Testis (tissue), 3 donors: ENCODE measurements around the gene SMU1. TPM values are rescaled to one million over a fixed set of nuclear protein-coding genes. Genes with fewer than 3 reads are reported as not detected.

Source experiments
- DNase-seq: peaks from one replicate; pipeline ENCODE4 v3.0.0-alpha.2; 2019
- H3K27ac ChIP-seq, 2 donors: fragments of 200-600 bp; sonication (generic); one replicate each; pipeline ENCODE4 v1.5.1; 2019
- H3K27me3 ChIP-seq: fragments of 200-600 bp; sonication (generic); one replicate; pipeline ENCODE4 v1.5.1; 2019
- H3K36me3 ChIP-seq: fragments of 200-600 bp; sonication (generic); one replicate; pipeline ENCODE4 v1.5.1; 2017; ENCODE audit warnings: low read depth; ENCODE audit errors: missing control alignments
- H3K4me1 ChIP-seq: fragments of 200-600 bp; sonication (generic); one replicate; pipeline ENCODE4 v1.5.1; 2019
- H3K4me3 ChIP-seq, 2 donors: fragments of 200-600 bp; sonication (generic); one replicate each; pipeline ENCODE4 v1.5.1; 2017 to 2019
- H3K9me3 ChIP-seq: fragments of 200-600 bp; sonication (generic); one replicate; pipeline ENCODE4 v1.5.1; 2017
- CTCF ChIP-seq, 3 experiments: fragments of 450-650 bp in 2 of 3; fragments of 200-600 bp in 1 of 3; sonication (generic) in 1 of 3; IDR thresholded peaks; one replicate each; pipeline ENCODE4 v1.5.1; 2016 to 2019; ENCODE audit warnings: antibody characterized with exemption in 3 of 3, mild to moderate bottlenecking in 2 of 3, moderate library complexity in 1 of 3
- POLR2A ChIP-seq: fragments of 450-650 bp; IDR thresholded peaks from one replicate; pipeline ENCODE4 v1.6.1; 2017; ENCODE audit warnings: antibody characterized with exemption, mild to moderate bottlenecking, moderate library complexity
- WGBS, 2 donors: methylation state at CpG; one replicate each; pipeline ENCODE4 v1.1.5; 2018; 5-methylcytosine and 5-hydroxymethylcytosine counted together
- intact Hi-C: fragments of 100-400 bp; cut with DNase I; formaldehyde crosslinking; loops from one replicate; pipeline ENCODE4 v1.15.1; 2023; ENCODE audit warnings: low total_unique reads
- polyA plus RNA-seq: library from polyadenylated mRNA; stranded (reverse); fragments of 350-450 nt; fragmentation: Illumina TruSeq; extraction: RNeasy Lipid Tissue Mini Kit (QIAGEN cat#74804); gene quantifications from one replicate; pipeline ENCODE4 v1.2.3, GENCODE V29; 2014; ENCODE audit warnings: low read depth, low replicate concordance; ENCODE audit not compliant: insufficient read depth
- total RNA-seq, 2 donors: library from RNA; depleted of rRNA; stranded (reverse); fragments of >200 nt; gene quantifications; one replicate each; pipeline ENCODE4 v1.2.3, GENCODE V29; 2016

SMU1 gene
- total and polyA plus RNA-seq, 3 donors from 2014 or later: 16.2 to 17.1 (median 16.3) TPM

GRCh38 chr9:33024126-33024965 is 52.1 kb downstream of the SMU1 start:
- no peaks in the 10 kb centered on the region for H3K27me3 ChIP-seq
- intact Hi-C loops: no loop called here
- H3K36me3 ChIP-seq: no peaks in the 10 kb centered on the region
- no peak for TF ChIP-seq POLR2A
- TF ChIP-seq CTCF (IDR thresholded peaks at IDR 0.05): no peak
- H3K27ac ChIP-seq: peak overlapping the region; percentile 98 to 100
- peak; percentile 60 for DNase-seq
- peaks cover 40% of the 10 kb centered on the region for H3K4me1 ChIP-seq
- 8 to 11% methylated on average over 22 to 33 of the region's 33 CpGs for WGBS, 2 donors
- H3K9me3 ChIP-seq: no peaks in the 10 kb centered on the region
- H3K4me3 ChIP-seq: peak overlapping the region; percentile 85 to 100

GRCh38 chr9:33023661-33024060 is 52.8 kb downstream of the SMU1 start:
- H3K4me1 ChIP-seq: peaks cover 37% of the 10 kb centered on the region
- H3K27ac ChIP-seq: peak overlapping the region; percentile 98 to 100
- WGBS, 2 donors: 63 to 70% methylated on average over 4 of the region's 4 CpGs
- no peaks in the 10 kb centered on the region for H3K9me3 ChIP-seq
- H3K27me3 ChIP-seq: no peaks in the 10 kb centered on the region
- intact Hi-C loops: no loop called here
- TF ChIP-seq CTCF (IDR thresholded peaks at IDR 0.05) (no peak), POLR2A (no peak)
- no peak for DNase-seq
- H3K4me3 ChIP-seq: peak overlapping the region in 1 of 2 donors; percentile 100
- no peaks in the 10 kb centered on the region for H3K36me3 ChIP-seq

GRCh38 chr9:33022755-33023154 is 53.7 kb downstream of the SMU1 start:
- Histone ChIP-seq H3K4me3 (no peak overlapping the region), H3K27ac (peak overlapping the region; percentile 55 to 98), H3K27me3 (no peaks in the 10 kb centered on the region), H3K36me3 (no peaks in the 10 kb centered on the region), H3K9me3 (no peaks in the 10 kb centered on the region), H3K4me1 (peaks cover 29% of the 10 kb centered on the region)
- intact Hi-C loops: no loop called here
- TF ChIP-seq CTCF (IDR thresholded peaks at IDR 0.05) (no peak), POLR2A (no peak)
- WGBS, 2 donors: 38 to 53% methylated on average over 7 of the region's 7 CpGs
- DNase-seq: no peak

- Histone ChIP-seq H3K27me3 (no peaks in the 10 kb centered on the region), H3K4me3 (no peak overlapping the region), H3K27ac (peak overlapping the region in 1 of 2 donors; percentile 98), H3K9me3 (no peaks in the 10 kb centered on the region), H3K36me3 (no peaks in the 10 kb centered on the region), H3K4me1 (peaks cover 29% of the 10 kb centered on the region)
- intact Hi-C loops: no loop called here
- no peak for DNase-seq
- TF ChIP-seq POLR2A (no peak), CTCF (IDR thresholded peaks at IDR 0.05) (no peak)
- 42 to 51% methylated on average over 3 of the region's 3 CpGs for WGBS, 2 donors
Observed at GRCh38 chr9:33022303-33022702, 54.2 kb downstream of the SMU1 start.

GRCh38 chr9:33019797-33020196 is 56.7 kb downstream of the SMU1 start:
- Histone ChIP-seq H3K27me3 (no peaks in the 10 kb centered on the region), H3K4me1 (peaks cover 27% of the 10 kb centered on the region), H3K9me3 (no peaks in the 10 kb centered on the region), H3K4me3 (no peak overlapping the region), H3K27ac (no peak overlapping the region), H3K36me3 (no peaks in the 10 kb centered on the region)
- no peak for DNase-seq
- 87 to 91% methylated on average over 20 to 25 of the region's 25 CpGs for WGBS, 2 donors
- intact Hi-C loops: no loop called here
- no peak for TF ChIP-seq POLR2A
- no peak for TF ChIP-seq CTCF (IDR thresholded peaks at IDR 0.05)
